NCI-H526 (cell line): ENCODE data around the gene ESPL1.
"Not testable (repeated sequence)": the region's sequence is repeated elsewhere in the genome, so short reads cannot be mapped to it uniquely, and the experiment has no call there.

Experiments
- DNase-seq, 2 experiments: peaks; one replicate each; lab custom pipeline; 2025; lab: John Stamatoyannopoulos, UW

The ESPL1 gene

DNA sequence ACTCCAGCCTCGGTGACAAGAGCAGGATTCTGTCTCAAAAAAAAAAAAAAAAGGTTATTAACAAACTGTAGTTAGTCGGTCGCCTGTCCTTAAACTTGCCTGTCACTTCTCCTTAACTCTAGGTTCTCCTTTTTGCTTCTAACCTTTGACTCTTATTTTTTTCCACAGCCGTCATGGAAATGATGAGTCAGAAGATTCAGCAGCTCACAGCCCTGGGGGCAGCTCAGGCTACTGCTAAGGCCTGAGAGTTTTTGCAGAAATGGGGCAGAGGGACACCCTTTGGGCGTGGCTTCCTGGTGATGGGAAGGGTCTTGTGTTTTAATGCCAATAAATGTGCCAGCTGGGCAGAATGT, 31.0 kb downstream of the ESPL1 start:
- no peak for DNase-seq

GRCh38 chr12:53299454-53300180, 31.5 kb downstream of the ESPL1 start, which contains the start of gene MYG1:
MYG1 (plus strand) TSS chr12:53299695; CDS start chr12:53299738, 43 bp downstream.
- DNase-seq, result peak; percentile 85 to 94

DNA sequence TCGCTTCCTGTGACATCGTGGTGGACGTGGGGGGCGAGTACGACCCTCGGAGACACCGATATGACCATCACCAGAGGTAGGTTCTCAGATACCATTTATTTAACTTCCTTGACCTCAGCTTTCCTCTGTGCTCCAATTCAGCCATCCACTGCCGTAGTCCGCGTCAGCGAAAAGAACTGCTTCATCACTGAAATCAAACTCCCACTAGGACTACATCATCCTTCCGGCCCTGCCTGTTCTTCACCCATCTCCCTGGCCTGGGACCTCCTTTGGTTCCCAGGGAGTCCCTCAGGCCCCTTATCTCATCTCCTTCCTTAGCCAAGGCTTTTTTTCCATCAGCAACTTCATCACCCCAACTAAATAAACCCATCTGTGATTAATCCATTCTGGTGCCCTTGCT, 32.1 kb downstream of the ESPL1 start:
- DNase-seq, result no peak

DNA sequence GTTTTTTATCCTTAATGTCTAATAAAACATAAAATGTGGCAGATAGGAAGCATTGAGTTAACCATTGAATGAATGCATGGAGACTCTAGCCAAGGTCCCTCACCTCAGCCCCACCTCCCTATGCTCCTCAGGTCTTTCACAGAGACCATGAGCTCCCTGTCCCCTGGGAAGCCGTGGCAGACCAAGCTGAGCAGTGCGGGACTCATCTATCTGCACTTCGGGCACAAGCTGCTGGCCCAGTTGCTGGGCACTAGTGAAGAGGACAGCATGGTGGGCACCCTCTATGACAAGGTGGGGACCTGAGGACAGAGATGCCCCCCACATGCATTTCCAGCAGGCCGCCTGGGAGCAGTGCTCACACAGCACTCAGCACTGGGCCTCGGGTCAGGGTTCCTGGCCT, 34.8 kb downstream of the ESPL1 start:
- DNase-seq, result no peak

DNA sequence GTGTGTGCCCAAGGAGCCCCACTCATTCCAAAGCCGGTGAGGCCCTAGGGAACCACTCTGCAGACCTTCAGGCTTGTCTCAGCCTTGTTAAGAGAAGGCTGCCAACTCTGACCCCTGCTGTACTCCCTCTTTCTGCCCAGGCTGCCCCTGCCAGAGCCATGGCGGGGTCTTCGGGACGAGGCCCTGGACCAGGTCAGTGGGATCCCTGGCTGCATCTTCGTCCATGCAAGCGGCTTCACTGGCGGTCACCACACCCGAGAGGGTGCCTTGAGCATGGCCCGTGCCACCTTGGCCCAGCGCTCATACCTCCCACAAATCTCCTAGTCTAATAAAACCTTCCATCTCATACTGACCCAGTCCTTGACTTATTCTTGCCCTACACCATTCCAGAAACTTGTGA, 38.7 kb downstream of the ESPL1 start:
- DNase-seq, result no peak

- no peak for DNase-seq
Observed at GRCh38 chr12:53308276-53308675, 40.2 kb downstream of the ESPL1 start.

GRCh38 chr12:53313996-53314395, 45.9 kb downstream of the ESPL1 start:
- no peak for DNase-seq

- DNase-seq, result no peak
Observed at GRCh38 chr12:53320352-53321195, 52.5 kb downstream of the ESPL1 start.

- DNase-seq, result peak in 1 of 2 experiments; percentile 36
Observed at GRCh38 chr12:53324113-53324778, 56.1 kb downstream of the ESPL1 start.

DNA sequence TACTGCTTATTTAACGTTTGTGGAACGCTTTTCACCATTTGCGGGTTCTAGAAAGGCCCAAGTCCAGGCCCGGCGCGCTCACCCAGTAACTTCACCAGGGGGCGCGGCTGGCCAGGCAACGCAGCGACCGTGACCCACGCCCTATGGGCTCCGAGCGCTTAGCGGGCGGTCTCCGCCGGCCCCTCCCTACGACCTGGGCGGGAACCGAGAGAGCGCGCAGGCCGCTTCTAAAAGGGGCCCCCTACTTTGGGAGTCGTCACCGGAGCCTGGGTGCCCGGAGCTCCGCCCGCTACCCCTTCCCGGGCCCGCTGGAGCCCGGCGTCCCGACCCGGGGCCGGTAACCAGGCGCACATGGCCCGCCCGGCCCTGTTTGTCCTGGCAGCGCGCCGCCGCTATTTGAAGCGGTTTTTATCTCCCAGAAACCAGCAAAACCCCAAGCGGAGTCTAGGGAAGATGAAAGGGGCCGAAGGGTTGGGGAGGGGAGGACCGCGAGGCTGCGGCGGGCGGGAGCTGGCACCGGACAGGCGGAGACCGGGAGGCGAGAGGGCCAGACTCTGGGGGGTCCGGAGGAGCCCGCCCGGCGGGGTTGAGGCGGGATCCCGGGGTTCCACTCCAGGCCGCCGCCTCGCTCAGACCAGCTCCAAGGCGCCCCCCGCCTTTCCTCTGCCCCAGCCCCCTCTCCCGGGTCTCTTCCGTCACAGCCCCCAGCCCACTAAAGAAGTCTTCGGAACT, 56.8 kb downstream of the ESPL1 start:
- peak; percentile 71 to 92 for DNase-seq

GRCh38 chr12:53325511-53326061, 57.5 kb downstream of the ESPL1 start:
- peak in 1 of 2 experiments; percentile 48 for DNase-seq

- DNase-seq, result no peak
Observed at GRCh38 chr12:53326460-53327185, 58.5 kb downstream of the ESPL1 start.

GRCh38 chr12:53327435-53328042, 59.4 kb downstream of the ESPL1 start:
- DNase-seq, result no peak

DNA sequence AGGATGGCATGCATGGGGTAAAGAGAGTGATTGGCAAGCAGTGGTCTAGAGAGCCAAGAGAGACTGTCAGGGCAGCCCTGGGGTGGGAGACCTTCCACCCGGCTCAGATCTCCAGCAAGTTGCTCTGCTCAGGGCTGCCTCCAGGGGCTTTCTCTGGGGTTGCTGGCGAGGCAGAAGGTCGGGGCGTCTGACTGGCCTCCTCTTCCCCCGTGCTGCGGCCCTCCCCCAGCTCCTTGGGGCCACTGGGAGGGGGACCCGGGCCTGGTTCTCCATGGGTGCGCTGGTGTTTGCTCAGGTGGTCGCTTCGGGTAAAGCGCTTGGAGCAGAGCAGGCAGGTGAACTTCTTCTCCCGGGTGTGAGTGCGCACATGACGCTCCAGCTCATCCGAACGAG, 59.9 kb downstream of the ESPL1 start:
- DNase-seq, result no peak

GRCh38 chr12:53330671-53331070, 62.6 kb downstream of the ESPL1 start:
- no peak for DNase-seq

DNA sequence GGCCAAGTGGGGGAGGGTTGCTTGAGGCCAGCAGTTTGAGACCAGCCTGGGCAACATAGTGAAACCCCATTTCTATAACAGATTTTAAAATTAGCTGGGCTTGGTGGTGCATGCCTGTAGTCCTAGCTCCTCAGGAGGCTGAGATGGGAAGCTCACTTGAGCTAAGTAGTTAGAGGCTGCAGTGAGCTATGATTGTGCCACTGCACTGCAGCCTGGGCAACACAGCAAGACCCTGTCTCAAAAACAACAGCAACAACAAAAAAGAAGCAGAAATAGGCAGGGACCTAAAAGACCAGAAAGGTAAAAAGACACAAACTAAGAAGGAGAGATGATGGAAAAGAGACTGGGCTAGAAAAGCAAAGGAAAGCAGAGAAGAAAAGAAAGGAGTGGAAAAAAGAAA, 64.2 kb downstream of the ESPL1 start:
- DNase-seq, result not testable (repeated sequence)

DNA sequence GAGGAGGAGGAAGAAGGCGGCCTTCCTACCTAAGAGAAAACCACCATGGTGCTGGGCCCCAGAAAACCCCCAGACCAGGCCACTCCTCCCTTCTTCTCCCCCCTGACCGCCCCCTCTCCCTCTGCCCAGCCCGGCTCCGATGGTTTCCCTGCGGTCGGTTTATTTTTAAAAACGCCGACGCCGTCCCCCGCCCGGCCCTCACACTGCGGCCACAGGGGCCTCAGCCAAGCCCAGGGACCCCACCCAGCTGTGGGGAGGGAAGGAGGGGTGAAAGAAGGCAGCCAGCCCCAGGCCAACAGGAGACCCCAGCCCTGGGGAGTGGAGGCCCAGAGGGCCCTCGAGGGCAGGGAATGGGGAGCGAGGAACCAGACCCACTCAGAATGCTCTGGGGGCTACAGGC, 64.6 kb downstream of the ESPL1 start:
- DNase-seq, result no peak

DNA sequence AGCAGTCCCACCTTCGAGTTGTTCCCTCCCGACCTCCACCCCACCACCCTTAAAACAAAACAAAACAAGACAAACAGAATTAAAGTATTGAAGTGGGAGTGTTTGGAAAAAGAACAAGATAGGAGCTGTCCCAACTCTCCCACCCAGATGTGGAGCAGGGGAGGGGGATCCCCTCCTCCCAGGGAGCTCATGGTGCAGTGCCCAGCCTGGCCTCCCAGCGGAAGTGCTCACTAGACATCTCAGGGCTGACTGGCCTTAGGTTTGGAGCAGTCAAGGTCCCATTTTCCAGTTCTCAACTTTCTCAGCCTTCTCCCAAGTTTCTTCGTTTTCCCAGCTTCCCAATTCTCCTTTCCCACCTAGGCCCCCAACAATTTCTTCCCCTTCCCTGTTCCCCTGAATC, 65.2 kb downstream of the ESPL1 start:
- no peak for DNase-seq

GRCh38 chr12:53333845-53334244, 65.7 kb downstream of the ESPL1 start:
- no peak for DNase-seq

GRCh38 chr12:53334822-53335221, 66.7 kb downstream of the ESPL1 start:
- no peak for DNase-seq
